Upper lobe of right lung (tissue), 1 donor: ENCODE results near the gene HOXB3. TPM values are rescaled to one million over a fixed set of nuclear protein-coding genes. Genes with fewer than 3 reads are reported as not detected.
A peak's percentile ranks its signal among the peaks of the same experiment; 100 is the strongest.

Source experiments
- ATAC-seq: fragments of 200-7000 bp; cut with Tn5 transposase; one replicate; pipeline ENCODE4 v1.9.1; 2020; ENCODE audit warnings: mild to moderate bottlenecking, moderate library complexity
- DNase-seq: peaks from one replicate; pipeline ENCODE4 v3.0.0-alpha.2; 2020
- H3K27ac ChIP-seq: fragments of 200-600 bp; one replicate; pipeline ENCODE4 v1.8.0; 2022
- H3K27me3 ChIP-seq: fragments of 200-600 bp; one replicate; pipeline ENCODE4 v1.8.0; 2022; ENCODE audit warnings: mild to moderate bottlenecking
- H3K36me3 ChIP-seq: fragments of 200-600 bp; one replicate; pipeline ENCODE4 v1.8.0; 2022
- H3K4me1 ChIP-seq: fragments of 200-600 bp; one replicate; pipeline ENCODE4 v1.8.0; 2022
- H3K4me3 ChIP-seq: fragments of 200-600 bp; one replicate; pipeline ENCODE4 v1.8.0; 2022; ENCODE audit warnings: mild to moderate bottlenecking
- H3K9me3 ChIP-seq: fragments of 200-600 bp; one replicate; pipeline ENCODE4 v1.8.0; 2022
- intact Hi-C: fragments of 100-400 bp; cut with DNase I; formaldehyde crosslinking; loops from one replicate; pipeline ENCODE4 v1.11.0; 2022
- total RNA-seq: library from RNA; stranded (reverse); fragmentation: NEBNext Ultra II Directional; extraction: Animal tissue kit (Norgen Biotek cat#: 25700); gene quantifications from one replicate; pipeline ENCODE4 v1.2.1, GENCODE V29; 2021
- TF ChIP-seq, protein P1 (sequence below): fragments of 200-600 bp; IDR thresholded peaks from one replicate; pipeline ENCODE4 v1.8.0; 2022; ENCODE audit warnings: antibody characterized with exemption
- donor health status: DM: no; HTN: yes; CAD: no; lungs with severe emphysema.

The HOXB3 gene
- total RNA-seq, 1 donor from 2014 or later = 13.3 TPM

DNA sequence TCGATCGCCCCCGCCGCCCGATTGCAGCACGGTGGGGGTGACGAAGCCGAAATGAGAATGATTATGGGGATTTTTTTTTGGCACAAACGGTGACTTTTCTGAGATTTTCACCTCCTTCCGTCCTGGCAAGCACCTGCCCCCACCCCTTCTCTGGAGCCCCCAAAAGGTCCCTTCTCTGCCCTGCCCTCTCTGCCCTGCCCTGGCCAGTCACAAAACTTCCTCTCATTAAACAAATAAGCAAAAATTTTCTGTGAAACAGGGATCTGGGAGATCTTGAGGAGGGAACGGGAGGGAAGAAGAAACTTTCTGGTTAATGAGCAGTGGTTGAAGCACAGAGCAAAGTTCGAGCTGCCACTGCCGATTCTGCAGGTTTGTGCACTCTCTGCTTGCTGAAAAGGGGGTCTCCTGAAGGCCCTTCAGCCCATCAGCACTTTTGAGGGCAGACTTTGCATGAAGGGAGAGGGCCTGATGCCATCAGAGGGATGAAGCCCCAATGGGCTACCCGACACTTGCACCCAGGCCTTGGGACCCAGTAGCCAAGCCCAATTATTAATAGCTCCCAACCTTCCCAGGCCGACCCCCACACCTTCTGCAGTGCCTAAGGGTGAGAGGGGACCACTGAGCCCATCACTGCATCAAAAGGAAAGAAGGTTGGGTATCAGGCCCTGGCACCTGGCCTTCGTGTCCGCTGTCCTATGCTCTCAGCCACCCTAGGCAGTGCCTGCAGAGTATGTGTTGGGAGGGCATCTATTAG, 26.1 kb upstream of the HOXB3 start:
- Histone ChIP-seq H3K4me3 (no peak overlapping the region), H3K9me3 (no peaks in the 10 kb centered on the region), H3K27ac (no peak overlapping the region), H3K27me3 (peaks cover 96% of the 10 kb centered on the region), H3K36me3 (no peaks in the 10 kb centered on the region), H3K4me1 (peaks cover 20% of the 10 kb centered on the region)
- no peak for DNase-seq
- no peak for ATAC-seq
- intact Hi-C loops = loop anchor here (10.0 kb wide), 1 partner anchor 271 kb away; no protein-coding TSS in a partner anchor
- TF ChIP-seq, protein P1, sequence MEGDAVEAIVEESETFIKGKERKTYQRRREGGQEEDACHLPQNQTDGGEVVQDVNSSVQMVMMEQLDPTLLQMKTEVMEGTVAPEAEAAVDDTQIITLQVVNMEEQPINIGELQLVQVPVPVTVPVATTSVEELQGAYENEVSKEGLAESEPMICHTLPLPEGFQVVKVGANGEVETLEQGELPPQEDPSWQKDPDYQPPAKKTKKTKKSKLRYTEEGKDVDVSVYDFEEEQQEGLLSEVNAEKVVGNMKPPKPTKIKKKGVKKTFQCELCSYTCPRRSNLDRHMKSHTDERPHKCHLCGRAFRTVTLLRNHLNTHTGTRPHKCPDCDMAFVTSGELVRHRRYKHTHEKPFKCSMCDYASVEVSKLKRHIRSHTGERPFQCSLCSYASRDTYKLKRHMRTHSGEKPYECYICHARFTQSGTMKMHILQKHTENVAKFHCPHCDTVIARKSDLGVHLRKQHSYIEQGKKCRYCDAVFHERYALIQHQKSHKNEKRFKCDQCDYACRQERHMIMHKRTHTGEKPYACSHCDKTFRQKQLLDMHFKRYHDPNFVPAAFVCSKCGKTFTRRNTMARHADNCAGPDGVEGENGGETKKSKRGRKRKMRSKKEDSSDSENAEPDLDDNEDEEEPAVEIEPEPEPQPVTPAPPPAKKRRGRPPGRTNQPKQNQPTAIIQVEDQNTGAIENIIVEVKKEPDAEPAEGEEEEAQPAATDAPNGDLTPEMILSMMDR = no peak

DNA sequence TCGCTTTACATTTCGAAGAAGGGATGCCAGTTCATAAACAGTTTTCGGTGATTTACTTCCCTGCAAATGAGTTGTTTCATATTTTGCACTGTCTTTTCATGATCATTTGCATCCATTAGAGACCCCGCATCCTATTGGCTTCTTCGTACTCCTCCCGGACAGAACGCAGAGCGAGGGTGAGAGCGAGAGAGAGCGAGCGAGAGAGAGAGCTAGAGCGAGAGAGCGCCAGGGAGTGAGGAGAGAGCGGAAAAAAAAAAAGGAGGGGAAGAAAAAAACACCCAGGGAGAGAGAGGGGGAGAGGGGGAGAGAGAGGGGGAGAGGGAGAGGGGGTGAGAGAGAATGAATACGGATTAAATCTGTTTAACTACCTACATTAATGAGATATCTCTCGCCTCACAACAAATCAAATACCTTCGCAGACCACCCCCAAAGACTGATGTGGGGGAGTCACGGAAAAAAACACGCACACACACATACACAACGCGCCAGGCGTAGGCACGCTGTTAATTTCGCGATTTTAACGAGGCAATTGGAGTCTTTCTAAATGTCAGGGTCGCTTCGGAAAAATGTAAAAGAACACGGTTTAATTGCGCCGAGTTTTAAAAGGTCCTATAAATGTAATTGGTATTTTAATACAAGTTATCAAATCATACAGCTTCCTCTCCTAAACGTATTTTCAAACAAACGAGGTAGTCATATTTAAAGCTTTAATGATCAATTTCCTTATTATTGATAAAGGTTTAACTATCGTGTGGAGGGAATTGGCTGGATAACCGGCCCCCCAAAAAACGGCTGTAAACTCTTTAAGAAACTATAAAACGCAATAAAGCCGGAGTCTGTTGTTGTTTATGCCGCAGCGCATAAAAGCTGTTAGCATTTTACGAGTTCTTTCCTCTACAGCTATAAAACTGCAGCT, 25.3 kb upstream of the HOXB3 start, which contains the start of gene HOXB8:
Gene HOXB8 (minus strand): TSS at position 246 of the 916 bp plus-strand sequence. CDS start 588 bp downstream, outside the sequence.
- Histone ChIP-seq H3K4me1 (peaks cover 27% of the 10 kb centered on the region), H3K36me3 (no peaks in the 10 kb centered on the region), H3K27me3 (peaks cover 96% of the 10 kb centered on the region), H3K9me3 (no peaks in the 10 kb centered on the region), H3K27ac (no peak within 1 kb of the TSS), H3K4me3 (no peak within 1 kb of the TSS)
- intact Hi-C loops = loop anchor here (10.0 kb wide), 1 partner anchor 271 kb away; no protein-coding TSS in a partner anchor
- ATAC-seq (no peak), DNase-seq (no peak)
- TF ChIP-seq, protein P1 = no peak

DNA sequence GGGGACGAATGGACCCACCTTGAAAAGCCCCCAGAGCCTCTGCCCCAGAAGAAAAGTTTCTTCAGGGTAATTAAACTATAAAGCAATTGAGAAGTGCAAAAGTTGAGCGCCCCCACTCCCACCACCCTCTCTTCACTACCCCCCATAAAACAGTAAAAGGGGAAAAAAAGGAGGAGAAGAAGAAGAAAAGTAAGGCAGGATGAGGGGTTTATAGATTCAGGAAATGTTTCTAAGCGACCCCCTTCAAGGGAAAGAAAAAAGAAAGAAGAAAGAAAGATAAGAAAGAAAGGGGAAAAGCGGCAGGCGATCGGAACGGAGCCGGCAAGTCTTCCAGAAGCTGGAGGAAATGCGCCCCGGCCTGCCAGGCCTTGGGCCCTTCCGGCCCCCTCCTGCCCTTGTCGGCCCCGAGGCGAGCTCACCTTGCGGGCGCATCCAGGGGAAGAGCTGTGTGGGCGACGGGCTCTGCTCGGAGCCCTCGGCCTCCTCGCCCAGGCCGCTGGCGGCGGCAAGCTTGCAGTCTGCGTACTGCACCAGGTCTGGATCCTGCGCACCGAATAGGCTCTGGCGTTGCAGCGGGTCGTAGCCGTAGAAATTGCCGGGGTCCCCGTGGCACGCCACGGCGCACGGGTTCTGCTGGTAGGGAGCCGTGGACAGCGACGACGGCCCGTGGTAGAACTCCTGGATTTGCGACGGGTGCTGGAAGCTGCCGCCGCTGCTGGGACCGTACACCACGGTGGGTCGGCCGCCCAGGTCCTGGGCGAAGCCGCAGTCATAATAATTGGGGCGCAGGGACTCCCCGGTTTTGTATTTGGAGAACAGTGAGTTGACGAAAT, 24.0 kb upstream of the HOXB3 start:
- Histone ChIP-seq H3K27me3 (peaks cover 95% of the 10 kb centered on the region), H3K27ac (no peak overlapping the region), H3K4me3 (no peak overlapping the region), H3K9me3 (no peaks in the 10 kb centered on the region), H3K4me1 (peaks cover 29% of the 10 kb centered on the region), H3K36me3 (no peaks in the 10 kb centered on the region)
- ATAC-seq (no peak), DNase-seq (no peak)
- TF ChIP-seq, protein P1 = no peak
- intact Hi-C loops = loop anchor here (10.0 kb wide), 1 partner anchor 269 kb away; no protein-coding TSS in a partner anchor

DNA sequence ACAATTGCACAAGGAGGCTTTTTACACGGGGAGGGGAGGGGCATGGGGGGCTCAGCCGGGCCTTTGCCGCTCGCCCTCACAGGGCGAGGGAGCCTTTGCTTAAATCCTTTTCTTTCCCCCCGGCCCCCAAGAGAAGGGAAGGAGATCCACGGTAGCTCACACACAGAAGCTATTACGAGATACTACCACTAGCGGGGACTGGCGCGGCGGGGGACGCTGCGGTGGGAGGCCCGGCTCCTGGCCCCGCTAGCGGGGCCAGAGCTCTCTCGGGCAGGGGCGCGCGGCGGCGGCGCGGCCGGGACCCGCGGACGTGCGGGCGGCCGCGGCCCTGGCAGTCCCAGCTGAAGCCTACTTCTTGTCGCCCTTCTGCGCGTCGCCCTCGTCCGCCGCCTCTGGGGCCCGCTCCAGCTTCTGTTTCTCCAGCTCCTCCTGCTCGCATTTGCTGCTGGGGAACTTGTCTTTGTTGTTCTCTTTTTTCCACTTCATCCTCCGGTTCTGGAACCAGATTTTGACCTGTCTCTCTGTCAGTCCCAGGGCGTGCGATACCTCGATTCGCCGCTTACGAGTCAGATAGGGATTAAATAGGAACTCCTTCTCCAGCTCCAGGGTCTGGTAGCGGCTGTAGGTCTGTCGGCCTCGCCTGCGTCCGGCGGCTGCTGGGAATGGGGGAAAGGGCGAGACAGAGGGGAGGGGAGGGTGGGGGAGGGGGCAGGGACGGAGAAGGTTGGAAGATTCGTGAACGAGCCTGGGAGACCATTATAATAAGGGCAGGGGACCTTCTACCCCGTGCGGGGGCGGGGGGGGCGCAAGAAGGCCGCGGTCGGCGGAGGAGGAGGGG, 23.0 kb upstream of the HOXB3 start:
- ATAC-seq (peak; percentile 40), DNase-seq (no peak)
- intact Hi-C loops = loop anchor here (10.0 kb wide), 1 partner anchor 268 kb away; no protein-coding TSS in a partner anchor
- no peaks in the 10 kb centered on the region for H3K36me3 ChIP-seq
- no peak overlapping the region for H3K27ac ChIP-seq
- TF ChIP-seq, protein P1 = no peak
- peaks cover 29% of the 10 kb centered on the region for H3K4me1 ChIP-seq
- no peaks in the 10 kb centered on the region for H3K9me3 ChIP-seq
- peak overlapping the region; percentile 36 for H3K4me3 ChIP-seq
- H3K27me3 ChIP-seq = peaks cover 95% of the 10 kb centered on the region
